ENCODE data around the gene NCAPH2. TPM values are rescaled to one million over a fixed set of nuclear protein-coding genes. Genes with fewer than 3 reads are reported as not detected.

NCAPH2 gene
- total and polyA plus RNA-seq, 2 of the 8 experiments (the other 6 are each of a cell fraction or from before 2014, with no cell fraction given), result 62.2 to 81.6 TPM

DNA sequence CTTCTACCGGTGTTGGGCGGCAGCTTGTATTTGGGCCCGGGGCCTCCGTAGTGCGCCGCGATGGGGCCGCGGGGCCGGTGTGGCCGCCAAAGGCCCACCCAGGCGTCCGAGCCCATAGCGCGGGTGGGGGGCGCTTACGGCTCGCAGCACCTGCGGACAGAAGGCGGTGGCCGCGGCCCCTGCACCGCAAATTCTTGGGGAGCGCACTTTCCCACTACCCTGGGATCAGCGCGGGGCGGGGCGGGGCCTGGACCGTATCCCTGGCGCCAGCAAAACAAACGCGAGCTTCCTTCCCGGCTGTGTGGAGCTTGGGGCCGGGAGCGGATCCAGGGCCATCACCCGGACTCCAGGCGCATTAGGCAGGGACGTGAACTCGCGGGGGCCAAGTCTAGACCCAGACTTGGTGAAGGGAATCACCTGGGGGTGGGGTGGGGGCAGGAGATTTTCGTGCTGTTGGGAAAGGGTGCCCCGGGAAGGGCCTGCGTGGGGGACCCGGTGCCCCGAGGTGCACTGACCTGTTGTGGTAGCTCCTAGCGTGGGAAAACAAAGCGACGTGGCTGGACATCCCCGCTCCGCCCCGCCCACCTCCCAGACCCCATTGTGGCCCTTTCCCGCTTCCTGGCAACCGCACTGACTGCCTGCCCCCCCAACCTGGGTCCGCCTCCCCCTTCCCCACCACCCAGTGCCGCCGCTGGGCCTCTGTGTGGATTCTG, 24.1 kb downstream of the NCAPH2 start:
- Histone ChIP-seq H2BK12ac (ENCODE audit: low read depth, low read length) (no peak overlapping the region), H2AK5ac (ENCODE audit: low read depth, low read length) (no peak overlapping the region), H3K4me2 (ENCODE audit: insufficient read depth in 1 of 2, low read depth in 2 of 2, low read length in 2 of 2) (peak overlapping the region; percentile 51 to 92), H3K56ac (replicated peaks; ENCODE audit: insufficient read length, low read depth, low read length) (no peak overlapping the region), H3K23ac (ENCODE audit: insufficient read length) (no peak overlapping the region), H2BK15ac (ENCODE audit: low read length) (no peak overlapping the region), H3K23me2 (ENCODE audit: low read depth, low read length) (peaks cover 18% of the 10 kb centered on the region; the same call in 1 of the 2 replicates), H3K27ac (ENCODE audit: low read depth, low read length) (no peak overlapping the region), H3K36me3 (ENCODE audit: control insufficient read depth in 2 of 4, insufficient read depth in 4 of 4, low read length in 3 of 4) (no peaks in the 10 kb centered on the region), H3K4me3 (ENCODE audit: extremely low read depth in 1 of 4, insufficient read depth in 2 of 4, low read depth in 3 of 4, low read length in 4 of 4) (peak overlapping the region; percentile 27 to 68 (median 48)), H3K14ac (ENCODE audit: insufficient read length) (no peak overlapping the region), H4K8ac (ENCODE audit: extremely low read depth, insufficient read depth, low read length) (no peak overlapping the region; the same call in 1 of the 2 replicates), H3K27me3 (replicated peaks in 1 of 4; ENCODE audit: control insufficient read depth in 3 of 4, extremely low read depth in 1 of 4, insufficient read depth in 3 of 4, low read length in 3 of 4) (peaks cover 43 to 65% (median 58%) of the 10 kb centered on the region in 4 experiments), H2BK5ac (ENCODE audit: low read depth, low read length) (no peak overlapping the region), H3K9me3 (ENCODE audit: insufficient read depth in 2 of 2, low read depth in 1 of 2, low read length in 1 of 2) (no peaks in the 10 kb centered on the region), H4K5ac (ENCODE audit: insufficient read length, low read depth, low read length) (no peak overlapping the region), H2BK120ac (replicated peaks; ENCODE audit: low read depth, low read length) (no peak overlapping the region), H3K79me1 (ENCODE audit: low read depth, low read length) (no peaks in the 10 kb centered on the region), H3K4me1 (replicated peaks in 1 of 4; ENCODE audit: control insufficient read depth in 3 of 4, insufficient read depth in 4 of 4, low read length in 3 of 4) (peaks cover 0 to 18% (median 7%) of the 10 kb centered on the region in 4 experiments; a peak in 5 of 7 replicates), H4K20me1 (replicated peaks in 1 of 2; ENCODE audit: control insufficient read depth in 1 of 2, insufficient read depth in 2 of 2, low read length in 2 of 2) (peaks cover 5 to 14% of the 10 kb centered on the region in 2 experiments), H3K18ac (ENCODE audit: extremely low read depth, low read length) (no peak overlapping the region; the same call in 1 of the 2 replicates), H3K4ac (replicated peaks; ENCODE audit: insufficient read length, low read depth, low read length) (no peak overlapping the region), H2AFZ (ENCODE audit: low read length) (no peak overlapping the region; the same call in 1 of the 2 replicates), H4K91ac (replicated peaks; ENCODE audit: insufficient read length, low read length) (no peak overlapping the region), H3K9ac (replicated peaks in 1 of 4; ENCODE audit: extremely low read depth in 1 of 4, low read depth in 3 of 4, low read length in 3 of 4) (0 out of 7 replicates have a peak overlapping the region, but pooled peaks of 1 of the 4 experiments have one; percentile 35), H3K79me2 (ENCODE audit: control insufficient read depth in 1 of 2, insufficient read depth in 2 of 2, low read length in 2 of 2) (no peaks in the 10 kb centered on the region), H2BK20ac (ENCODE audit: low read length) (no peak overlapping the region)
- CTCF ChIA-PET (ENCODE audit: partially characterized antibody), result interaction anchor here (1.0 kb wide), 3 partner anchors 31 to 157 kb away, joined by 3 to 4 read pairs (median 3); partner anchors contain the start of gene SYCE3
- DNase-seq (ENCODE audit: low read depth in 1 of 2, low spot score in 2 of 2) (peak in 1 of 2 experiments; percentile 77), FAIRE-seq (no peak)
- POLR2A ChIA-PET (ENCODE audit: partially characterized antibody), result interaction anchor here (0.7 kb wide), 1 partner anchor 19 kb away, joined by 3 read pairs; no protein-coding TSS in a partner anchor
- WGBS, 2 experiments (ENCODE audit: extremely low coverage in 1 of 2, insufficient coverage in 1 of 2, insufficient read length in 1 of 2, insufficient replicate concordance in 2 of 2, low coverage in 1 of 2, low lambda C conversion rate in 2 of 2, missing lambda C conversion rate in 1 of 2), result 4% methylated on average over 41 of the region's 56 CpGs; no CpG with 5 or more reads in 1 of the 2 experiments
- TF ChIP-seq TAF7 (optimal IDR thresholded peaks at IDR 0.05; ENCODE audit: borderline replicate concordance, low read depth, low read length) (no peak), EZH2 (IDR thresholded peaks at IDR 0.05; ENCODE audit: low read depth, low read length, severe bottlenecking) (peak; percentile 65)

All from H1 (cell line).